Testis (tissue), 2 donors: ENCODE results near the gene NCOA4.

ENCODE experiments used
- POLR2A ChIP-seq: fragments of 450-650 bp; IDR thresholded peaks from one replicate; pipeline ENCODE4 v1.6.1; 2017; ENCODE audit warnings: antibody characterized with exemption, mild to moderate bottlenecking, moderate library complexity
- TF ChIP-seq, protein P1 (sequence below), 3 experiments: fragments of 450-650 bp in 2 of 3; fragments of 200-600 bp in 1 of 3; sonication (generic) in 1 of 3; IDR thresholded peaks; one replicate each; pipeline ENCODE4 v1.5.1; 2016 to 2019; ENCODE audit warnings: antibody characterized with exemption in 3 of 3, mild to moderate bottlenecking in 2 of 3, moderate library complexity in 1 of 3

DNA sequence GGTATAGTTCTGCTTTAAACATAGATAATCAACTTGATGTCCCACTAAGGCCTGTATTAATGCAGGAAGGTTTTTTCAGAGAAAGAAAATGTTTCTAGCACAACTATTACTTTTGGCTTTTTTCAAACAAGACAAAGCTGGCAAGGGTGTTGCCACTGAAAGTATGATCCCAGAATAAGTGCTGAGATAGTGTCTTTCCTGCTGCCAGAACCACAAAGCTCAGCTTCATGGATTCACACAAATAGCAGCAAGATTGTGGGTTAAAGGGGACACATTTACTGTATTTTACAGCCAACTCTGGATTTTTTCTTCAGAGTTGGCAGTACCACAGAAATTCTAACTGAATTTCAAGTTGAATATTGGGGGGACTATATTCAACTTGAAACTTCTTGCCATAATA lies 4.3 kb downstream of the NCOA4 start:
- TF ChIP-seq, protein P1, sequence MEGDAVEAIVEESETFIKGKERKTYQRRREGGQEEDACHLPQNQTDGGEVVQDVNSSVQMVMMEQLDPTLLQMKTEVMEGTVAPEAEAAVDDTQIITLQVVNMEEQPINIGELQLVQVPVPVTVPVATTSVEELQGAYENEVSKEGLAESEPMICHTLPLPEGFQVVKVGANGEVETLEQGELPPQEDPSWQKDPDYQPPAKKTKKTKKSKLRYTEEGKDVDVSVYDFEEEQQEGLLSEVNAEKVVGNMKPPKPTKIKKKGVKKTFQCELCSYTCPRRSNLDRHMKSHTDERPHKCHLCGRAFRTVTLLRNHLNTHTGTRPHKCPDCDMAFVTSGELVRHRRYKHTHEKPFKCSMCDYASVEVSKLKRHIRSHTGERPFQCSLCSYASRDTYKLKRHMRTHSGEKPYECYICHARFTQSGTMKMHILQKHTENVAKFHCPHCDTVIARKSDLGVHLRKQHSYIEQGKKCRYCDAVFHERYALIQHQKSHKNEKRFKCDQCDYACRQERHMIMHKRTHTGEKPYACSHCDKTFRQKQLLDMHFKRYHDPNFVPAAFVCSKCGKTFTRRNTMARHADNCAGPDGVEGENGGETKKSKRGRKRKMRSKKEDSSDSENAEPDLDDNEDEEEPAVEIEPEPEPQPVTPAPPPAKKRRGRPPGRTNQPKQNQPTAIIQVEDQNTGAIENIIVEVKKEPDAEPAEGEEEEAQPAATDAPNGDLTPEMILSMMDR (IDR thresholded peaks at IDR 0.05): no peak
- TF ChIP-seq POLR2A: no peak
